NT2/D1 (cell line): ENCODE data around the gene CTAG1A.
A peak's percentile ranks its signal among the peaks of the same experiment; 100 is the strongest.
"Not testable (repeated sequence)": the region's sequence is repeated elsewhere in the genome, so short reads cannot be mapped to it uniquely, and the experiment has no call there.

ENCODE experiments used
- DNase-seq: peaks from one replicate; pipeline ENCODE4 v3.0.0-alpha.2; 2011; ENCODE audit warnings: low read depth, low spot score
- H3K27me3 ChIP-seq: 2 replicates; pipeline ENCODE4 v1.6.0; 2011; ENCODE audit warnings: mild to moderate bottlenecking; ENCODE audit not compliant: insufficient read length, insufficient read depth
- H3K36me3 ChIP-seq: 2 replicates; pipeline ENCODE4 v1.6.1; 2011; ENCODE audit warnings: mild to moderate bottlenecking, low read length, mixed read lengths; ENCODE audit not compliant: insufficient read depth, insufficient read length
- H3K4me1 ChIP-seq: 2 replicates; pipeline ENCODE4 v1.5.1; 2011; ENCODE audit not compliant: insufficient read depth, insufficient read length
- H3K4me3 ChIP-seq: 2 replicates; pipeline ENCODE4 v1.5.1; 2011; ENCODE audit warnings: low read depth; ENCODE audit not compliant: insufficient read length
- H3K9ac ChIP-seq: 2 replicates; pipeline ENCODE4 v1.6.0; 2011; ENCODE audit warnings: low read depth; ENCODE audit not compliant: insufficient read length
- H3K9me3 ChIP-seq: 2 replicates; pipeline ENCODE4 v1.5.1; 2011; ENCODE audit warnings: mild to moderate bottlenecking, low read length; ENCODE audit not compliant: insufficient read depth
- SUZ12 ChIP-seq: IDR thresholded peaks from 2 replicates; pipeline ENCODE4 v1.6.1; 2011; ENCODE audit not compliant: insufficient read length, insufficient read depth; ENCODE audit errors: extremely low read depth
- YY1 ChIP-seq: IDR thresholded peaks from 2 replicates; pipeline ENCODE4 v1.6.1; 2011; ENCODE audit not compliant: insufficient read length, insufficient read depth
- ZNF274 ChIP-seq: IDR thresholded peaks from 2 replicates; pipeline ENCODE4 v1.6.1; 2011; ENCODE audit warnings: mild to moderate bottlenecking, low read depth, low read length

CTAG1A gene

GRCh38 chrX:154542723-154543424 lies 42.1 kb upstream of the CTAG1A start:
- Histone ChIP-seq H3K4me3 (no peak overlapping the region), H3K27me3 (no peaks in the 10 kb centered on the region), H3K36me3 (peaks cover 28% of the 10 kb centered on the region), H3K4me1 (no peaks in the 10 kb centered on the region), H3K9ac (no peak overlapping the region), H3K9me3 (no peaks in the 10 kb centered on the region)
- TF ChIP-seq YY1 = no peak
- no peak for TF ChIP-seq ZNF274
- TF ChIP-seq SUZ12 = no peak
- DNase-seq = no peak

GRCh38 chrX:154545673-154546274 lies 39.2 kb upstream of the CTAG1A start:
- DNase-seq = no peak
- Histone ChIP-seq H3K9ac (peak overlapping the region; percentile 32), H3K4me3 (peak overlapping the region; percentile 59), H3K36me3 (peaks cover 22% of the 10 kb centered on the region), H3K9me3 (no peaks in the 10 kb centered on the region), H3K4me1 (no peaks in the 10 kb centered on the region), H3K27me3 (no peaks in the 10 kb centered on the region)
- no peak for TF ChIP-seq SUZ12
- TF ChIP-seq ZNF274 = no peak
- TF ChIP-seq YY1 = no peak

GRCh38 chrX:154546354-154547244 lies 38.3 kb upstream of the CTAG1A start, which contains the start of gene G6PD:
G6PD (minus strand) TSS chrX:154546846; CDS start chrX:154546155, 691 bp downstream.
- Histone ChIP-seq H3K4me1 (no peaks in the 10 kb centered on the region), H3K4me3 (peak within 1 kb of the TSS; percentile 59)
- DNase-seq = no peak

DNA sequence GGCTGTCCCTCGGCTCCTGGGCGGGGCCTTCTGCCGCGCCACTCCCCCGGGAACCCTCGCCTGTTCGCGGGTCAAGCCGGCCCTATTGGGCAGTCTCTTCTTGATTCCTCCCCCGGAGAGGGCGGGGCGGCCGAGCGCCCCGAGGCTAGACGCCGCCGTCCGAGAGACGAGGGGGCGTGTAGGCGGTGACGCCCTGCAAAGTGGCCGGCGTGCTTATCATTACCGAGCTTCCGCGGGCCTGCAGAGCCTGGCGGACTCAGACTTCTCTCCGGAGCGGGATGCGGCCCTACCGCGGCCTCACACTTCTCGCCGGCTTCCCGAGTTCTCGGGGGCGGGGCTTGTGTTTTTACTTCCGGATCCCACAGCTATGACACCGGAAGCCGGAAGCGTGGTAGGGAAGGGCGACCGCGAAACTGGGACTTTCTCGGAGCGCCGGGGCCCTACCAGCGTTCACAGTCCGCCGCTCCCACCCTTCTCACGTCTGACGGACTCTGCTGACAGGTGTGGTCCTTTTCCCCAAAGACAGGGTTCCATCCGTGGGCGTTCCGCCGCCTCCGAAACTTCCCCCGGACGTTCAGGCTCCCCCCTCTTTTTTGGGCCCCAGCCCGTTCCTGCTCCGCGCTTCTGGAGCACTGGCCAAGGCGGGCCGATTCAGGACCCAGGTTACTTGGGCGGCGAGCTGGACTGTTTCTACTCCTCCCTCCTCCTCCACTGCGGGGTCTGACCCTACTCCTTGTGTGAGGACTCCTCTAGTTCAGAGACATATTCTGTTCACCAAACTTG lies 37.5 kb upstream of the CTAG1A start, which contains the start of gene IKBKG:
Gene IKBKG (plus strand): TSS at position 376 of the 783 bp plus-strand sequence. CDS start 4,383 bp downstream, outside the sequence.
- Histone ChIP-seq H3K9me3 (no peaks in the 10 kb centered on the region), H3K4me1 (no peaks in the 10 kb centered on the region), H3K27me3 (no peaks in the 10 kb centered on the region), H3K9ac (peak within 1 kb of the TSS; percentile 83), H3K36me3 (peaks cover 17% of the 10 kb centered on the region), H3K4me3 (peak within 1 kb of the TSS; percentile 59)
- TF ChIP-seq YY1 = no peak
- TF ChIP-seq SUZ12 = no peak
- no peak for TF ChIP-seq ZNF274
- peak; percentile 54 for DNase-seq

More at GRCh38 chrX:154546354-154547244, 38.3 kb upstream of the CTAG1A start, which contains the start of gene G6PD:
- peak within 1 kb of the TSS; percentile 83 for H3K9ac ChIP-seq
- TF ChIP-seq SUZ12 = no peak
- no peak for TF ChIP-seq YY1
- no peak for TF ChIP-seq ZNF274
- no peaks in the 10 kb centered on the region for H3K27me3 ChIP-seq
- no peaks in the 10 kb centered on the region for H3K9me3 ChIP-seq
- H3K36me3 ChIP-seq = peaks cover 16% of the 10 kb centered on the region

- no peak for DNase-seq
- peak overlapping the region; percentile 57 for H3K4me3 ChIP-seq
- H3K27me3 ChIP-seq = no peaks in the 10 kb centered on the region
- H3K36me3 ChIP-seq = peaks cover 12% of the 10 kb centered on the region
- H3K9me3 ChIP-seq = no peaks in the 10 kb centered on the region
- H3K4me1 ChIP-seq = no peaks in the 10 kb centered on the region
- no peak for TF ChIP-seq YY1
- TF ChIP-seq SUZ12 = no peak
- no peak for TF ChIP-seq ZNF274
- H3K9ac ChIP-seq = peak overlapping the region; percentile 82
These were observed 37.0 kb upstream of the CTAG1A start for GRCh38 chrX:154548028-154548316.

DNA sequence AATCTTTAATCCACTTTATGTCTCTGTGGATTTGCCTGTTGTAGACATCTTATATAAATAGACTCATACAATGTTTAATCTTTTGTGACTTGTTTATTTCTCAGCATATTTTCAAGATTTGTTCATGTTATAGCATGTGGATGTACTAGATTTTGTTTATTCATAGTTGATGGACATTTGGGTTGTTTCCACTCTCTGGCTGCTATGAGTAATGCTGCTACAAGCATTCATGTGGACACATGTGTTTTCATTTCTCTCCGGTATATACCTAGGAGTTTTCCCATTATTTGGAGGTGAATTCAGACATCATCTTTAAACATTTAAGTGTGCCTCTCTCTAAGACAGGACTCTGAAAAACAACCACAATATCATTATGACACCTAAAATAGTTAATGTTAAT lies 35.2 kb upstream of the CTAG1A start:
- peaks cover 17% of the 10 kb centered on the region for H3K36me3 ChIP-seq
- DNase-seq = no peak
- no peaks in the 10 kb centered on the region for H3K9me3 ChIP-seq
- no peak overlapping the region for H3K4me3 ChIP-seq
- H3K4me1 ChIP-seq = no peaks in the 10 kb centered on the region
- TF ChIP-seq SUZ12 (no peak), YY1 (no peak), ZNF274 (no peak)
- H3K27me3 ChIP-seq = no peaks in the 10 kb centered on the region
- no peak overlapping the region for H3K9ac ChIP-seq

DNA sequence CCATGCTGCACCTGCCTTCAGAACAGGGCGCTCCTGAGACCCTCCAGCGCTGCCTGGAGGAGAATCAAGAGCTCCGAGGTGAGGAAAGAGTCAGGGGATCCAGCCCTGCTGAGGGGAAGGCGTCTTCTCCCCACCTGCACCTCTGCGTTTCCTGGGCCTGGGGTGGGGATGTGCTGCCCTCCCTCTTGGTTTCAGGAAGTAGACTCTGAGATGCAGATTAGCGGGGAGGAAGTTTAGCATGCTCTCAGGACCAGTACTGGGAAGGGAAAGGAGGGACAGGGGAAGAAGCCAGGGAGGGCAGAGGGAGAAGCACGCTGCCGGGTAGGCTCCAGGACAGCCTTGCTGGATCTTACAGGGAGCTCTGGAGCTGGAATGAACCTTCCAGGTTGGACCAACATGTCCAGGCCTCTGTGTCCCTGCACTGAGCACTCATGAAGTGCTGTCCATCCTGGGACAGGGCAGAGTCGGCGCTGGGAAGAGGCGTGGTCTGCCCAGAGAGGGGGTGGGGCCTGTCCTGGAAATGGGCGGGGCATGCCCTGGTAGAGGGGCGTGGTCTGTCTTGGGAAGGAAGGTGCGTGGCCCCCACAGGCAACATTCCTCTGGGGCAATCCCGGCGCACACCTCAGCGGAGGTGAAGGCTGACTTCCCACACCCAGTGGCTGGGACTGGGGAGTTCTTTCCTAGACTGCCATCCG lies 32.7 kb upstream of the CTAG1A start:
- not testable (repeated sequence) for H3K4me1 ChIP-seq, H3K27me3 ChIP-seq, H3K4me3 ChIP-seq, H3K9me3 ChIP-seq, H3K9ac ChIP-seq, DNase-seq
- peaks cover 15% of the 10 kb centered on the region for H3K36me3 ChIP-seq

- DNase-seq, H3K9ac ChIP-seq, H3K27me3 ChIP-seq, H3K9me3 ChIP-seq, H3K4me1 ChIP-seq, H3K36me3 ChIP-seq, H3K4me3 ChIP-seq: not testable (repeated sequence)
These were observed 26.8 kb upstream of the CTAG1A start for GRCh38 chrX:154558060-154558690.
